GM21717 (cell line): ENCODE measurements around the gene NDUFC2.
A peak's percentile ranks its signal among the peaks of the same experiment; 100 is the strongest.
"Not testable (repeated sequence)": the region's sequence is repeated elsewhere in the genome, so short reads cannot be mapped to it uniquely, and the experiment has no call there.

Source experiments
- ATAC-seq: cut with Tn5 transposase; IDR thresholded peaks from one replicate; pipeline ENCODE4 v1.9.1; 2021; ENCODE audit warnings: mild to moderate bottlenecking, moderate library complexity; ENCODE audit not compliant: unreplicated experiment

NDUFC2 gene

GRCh38 chr11:78079232-78080083 is at the start of gene NDUFC2:
Gene NDUFC2 (minus strand): TSS chr11:78079862. CDS start chr11:78079744, 118 bp downstream.
- ATAC-seq, result peak; percentile 86

DNA sequence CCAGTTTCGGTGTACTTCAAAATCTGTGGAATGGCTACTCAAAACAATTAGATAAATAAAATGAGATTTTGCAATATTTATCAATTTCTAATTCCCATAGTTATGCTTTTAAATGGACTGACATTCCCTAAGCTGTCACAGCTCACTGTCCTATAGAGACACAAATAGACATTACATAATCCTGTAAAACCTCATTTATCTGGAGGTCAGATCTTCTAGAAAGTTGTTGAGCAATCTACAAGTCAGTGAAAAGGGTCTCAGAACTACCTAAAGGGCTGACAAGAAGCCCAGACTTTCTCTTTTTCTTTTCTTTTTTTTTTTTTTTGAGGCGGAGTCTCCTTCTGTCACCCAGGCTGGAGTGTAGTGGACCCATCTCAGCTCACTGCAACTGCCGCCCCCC is 47.7 kb upstream of the NDUFC2 start:
- ATAC-seq, result no peak

GRCh38 chr11:78112582-78113275 is 33.1 kb upstream of the NDUFC2 start:
- ATAC-seq, result peak; percentile 56

DNA sequence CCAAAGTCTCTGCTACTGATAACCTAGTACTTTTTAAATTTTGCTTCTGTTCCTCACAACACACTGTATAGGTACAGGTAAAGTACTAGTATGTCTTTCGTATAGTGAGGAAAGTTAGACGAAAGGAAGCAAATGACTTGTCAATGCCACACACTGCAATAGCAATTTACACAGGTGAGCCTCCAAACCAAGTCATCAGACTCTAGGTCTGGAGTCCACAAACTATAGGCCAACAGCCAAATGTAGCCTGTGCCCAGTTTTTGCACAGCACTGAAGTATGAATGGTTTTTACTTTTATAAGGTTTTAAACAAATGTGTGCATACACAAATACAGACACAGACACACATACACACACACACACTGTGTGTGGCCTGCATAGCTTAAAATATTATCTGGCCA is 31.6 kb upstream of the NDUFC2 start:
- ATAC-seq, result no peak

GRCh38 chr11:78110830-78111229 is 31.2 kb upstream of the NDUFC2 start:
- no peak for ATAC-seq

- ATAC-seq, result no peak
Observed at GRCh38 chr11:78110351-78110750, 30.7 kb upstream of the NDUFC2 start.

GRCh38 chr11:78109081-78110015 is 29.7 kb upstream of the NDUFC2 start:
- no peak for ATAC-seq

DNA sequence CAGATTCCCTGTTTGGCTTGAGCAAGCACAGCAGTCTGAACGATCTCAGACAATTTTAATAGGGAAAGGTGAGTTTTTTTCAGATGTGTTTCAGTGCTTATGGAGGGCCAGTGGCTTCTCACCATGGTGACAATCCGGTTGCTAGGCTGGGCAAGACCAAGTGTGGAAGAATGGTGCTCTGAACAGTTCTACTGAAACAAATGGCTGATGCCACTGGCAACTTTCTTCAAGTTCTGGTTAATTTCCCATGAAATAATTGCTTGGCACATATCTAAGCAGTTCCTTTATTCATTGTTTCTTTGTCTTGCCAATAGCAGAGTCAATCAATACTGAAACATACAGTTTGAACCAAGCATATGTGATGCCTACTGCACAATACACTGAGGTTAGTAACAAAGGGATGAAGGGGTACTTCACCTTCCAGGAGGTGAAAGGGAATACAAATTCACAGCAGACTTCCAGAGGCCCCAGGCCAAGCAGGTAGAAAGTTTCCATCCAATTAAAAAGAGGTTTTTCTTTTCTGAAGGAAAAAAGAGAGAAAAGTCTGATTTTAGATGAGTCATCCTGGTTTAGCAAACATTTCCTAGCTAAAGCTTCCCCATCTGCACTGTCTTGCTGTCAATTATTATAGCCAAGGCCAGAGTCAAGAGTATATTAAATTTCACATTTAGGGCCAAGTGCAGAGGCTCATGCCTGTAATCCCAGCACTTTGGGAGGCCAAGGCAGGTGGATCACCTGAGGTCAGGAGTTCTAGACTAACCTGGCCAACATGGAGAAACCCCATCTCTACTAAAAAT is 21.2 kb upstream of the NDUFC2 start:
- no peak for ATAC-seq

DNA sequence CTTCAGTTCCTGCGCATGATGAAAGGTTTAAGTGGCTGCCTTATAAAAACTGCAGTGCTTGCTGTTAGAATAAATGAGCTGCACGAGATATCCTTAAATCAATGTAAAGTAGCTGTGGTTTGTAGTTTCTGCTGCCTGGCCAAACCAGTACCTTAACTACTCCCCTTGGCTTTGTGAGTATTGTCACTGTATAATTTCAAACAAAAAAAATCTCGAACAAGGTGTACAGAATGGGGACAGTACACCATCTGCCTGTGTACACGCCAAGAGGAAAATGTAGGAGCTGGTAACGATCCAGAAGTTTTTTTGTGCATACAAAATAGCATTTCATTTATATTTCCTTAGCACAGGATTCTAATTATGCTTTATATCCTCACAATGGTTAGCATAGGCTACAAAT is 20.6 kb upstream of the NDUFC2 start:
- ATAC-seq, result no peak

GRCh38 chr11:78099666-78100065 is 20.0 kb upstream of the NDUFC2 start:
- no peak for ATAC-seq

DNA sequence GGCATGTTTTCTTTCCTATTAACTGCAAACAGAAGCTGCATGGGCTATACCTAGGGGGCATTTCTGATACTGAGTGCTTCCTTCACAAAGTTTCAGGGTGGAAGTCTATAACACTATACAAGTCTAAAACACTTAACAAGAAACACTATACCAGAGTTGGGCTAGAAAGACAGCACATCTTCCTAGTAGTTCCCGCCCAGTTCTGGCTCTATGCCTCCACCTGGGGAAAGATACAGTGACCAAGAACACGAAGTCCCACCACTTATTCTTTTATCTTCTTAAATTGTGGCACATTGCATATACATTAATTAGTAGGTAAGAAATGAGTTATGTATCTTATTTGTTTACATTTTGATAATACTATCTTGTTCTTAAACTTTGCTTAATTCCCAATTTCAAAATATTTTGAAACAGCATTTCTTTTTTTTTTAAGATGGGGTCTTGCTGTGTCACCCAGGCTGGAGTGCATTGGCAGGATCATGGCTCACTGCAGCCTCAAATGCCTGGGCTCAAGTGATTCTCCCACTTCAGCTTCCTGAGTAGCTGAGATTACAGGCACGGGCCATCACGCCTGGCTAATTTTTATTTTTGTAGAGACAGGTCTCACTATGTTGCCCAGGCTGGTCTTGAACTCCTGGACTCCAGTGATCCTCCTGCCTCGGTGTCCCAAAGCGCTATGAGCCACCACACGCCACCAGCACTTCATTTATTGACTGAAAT is 18.2 kb upstream of the NDUFC2 start:
- no peak for ATAC-seq

- no peak for ATAC-seq
Observed at GRCh38 chr11:78094250-78094649, 14.6 kb upstream of the NDUFC2 start.

DNA sequence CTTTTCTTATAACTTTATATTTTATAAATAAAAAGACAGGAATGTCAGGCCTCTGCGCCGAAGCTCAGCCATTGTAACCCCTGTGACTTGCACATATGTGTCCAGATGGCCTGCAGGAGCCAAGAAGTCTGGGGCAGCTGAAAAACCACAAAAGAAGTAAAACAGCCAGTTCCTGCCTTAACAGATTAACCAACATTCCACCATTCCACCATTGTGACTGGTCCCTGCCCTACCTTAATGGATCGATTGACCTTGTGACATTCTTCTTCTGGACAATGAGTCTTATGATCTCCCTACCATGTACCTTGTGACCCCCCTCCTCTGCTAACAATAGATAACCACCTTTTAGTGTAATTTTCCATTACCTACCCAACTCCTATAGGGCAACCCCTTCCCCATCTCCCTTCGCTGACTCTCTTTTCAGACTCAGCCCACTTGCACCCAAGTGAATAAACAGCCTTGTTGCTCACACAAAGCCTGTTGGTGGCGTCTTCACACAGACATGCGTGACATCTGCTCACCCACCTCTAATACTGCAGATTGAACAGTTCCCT is 6.9 kb upstream of the NDUFC2 start:
- not testable (repeated sequence) for ATAC-seq

DNA sequence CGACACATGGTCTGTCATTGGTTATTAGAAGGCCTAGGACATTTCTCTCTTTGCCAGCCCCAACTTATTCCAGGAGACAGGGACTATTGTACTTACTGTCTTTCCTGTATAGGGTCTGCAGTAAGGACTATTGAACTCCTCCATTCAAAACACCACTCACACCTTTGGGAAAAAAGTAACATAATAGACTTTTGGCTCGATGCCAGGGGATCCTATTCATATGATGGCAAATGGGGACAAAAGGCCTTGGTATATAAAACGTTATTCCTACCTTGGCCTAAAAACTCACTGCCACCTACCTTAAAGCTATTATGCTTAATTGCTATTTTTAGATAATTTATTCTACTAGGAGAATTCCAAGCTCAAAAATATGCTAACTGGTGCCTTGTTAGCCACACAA is 6.3 kb upstream of the NDUFC2 start:
- no peak for ATAC-seq

- ATAC-seq, result not testable (repeated sequence)
Observed at GRCh38 chr11:78084506-78084905, 4.8 kb upstream of the NDUFC2 start.

- ATAC-seq, result no peak
Observed at GRCh38 chr11:78083021-78083420, 3.4 kb upstream of the NDUFC2 start.

GRCh38 chr11:78082146-78082545 is 2.5 kb upstream of the NDUFC2 start:
- ATAC-seq, result no peak

- no peak for ATAC-seq
Observed at GRCh38 chr11:78081583-78081982, 1.9 kb upstream of the NDUFC2 start.

- ATAC-seq, result no peak
Observed at GRCh38 chr11:78080818-78081495, 1.3 kb upstream of the NDUFC2 start.
